GM21360 (cell line): ENCODE measurements around the gene HIPK2.

Source experiments
- ATAC-seq: cut with Tn5 transposase; IDR thresholded peaks from one replicate; pipeline ENCODE4 v1.9.1; 2021; ENCODE audit warnings: mild to moderate bottlenecking, moderate library complexity; ENCODE audit not compliant: unreplicated experiment

Gene HIPK2

DNA sequence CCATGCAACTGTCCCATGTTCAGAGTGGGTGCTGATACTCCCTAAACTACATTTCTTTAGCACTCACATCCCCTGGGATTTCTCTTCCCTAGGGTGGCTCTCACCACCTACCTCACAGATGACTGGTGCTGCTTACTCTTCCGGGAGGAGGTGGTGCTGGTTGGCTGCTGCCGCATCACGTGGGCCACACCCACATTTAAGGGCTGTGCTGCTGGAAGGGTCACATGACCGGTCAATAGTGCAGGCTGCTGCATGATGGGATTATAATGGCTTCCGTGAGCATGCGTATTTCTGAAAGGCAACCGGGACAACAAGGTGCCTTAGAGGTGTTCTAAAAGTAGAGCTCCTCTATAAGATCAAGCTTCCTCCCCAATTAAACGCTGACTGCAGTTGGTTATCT is 177.5 kb downstream of the HIPK2 start:
- ATAC-seq: no peak

DNA sequence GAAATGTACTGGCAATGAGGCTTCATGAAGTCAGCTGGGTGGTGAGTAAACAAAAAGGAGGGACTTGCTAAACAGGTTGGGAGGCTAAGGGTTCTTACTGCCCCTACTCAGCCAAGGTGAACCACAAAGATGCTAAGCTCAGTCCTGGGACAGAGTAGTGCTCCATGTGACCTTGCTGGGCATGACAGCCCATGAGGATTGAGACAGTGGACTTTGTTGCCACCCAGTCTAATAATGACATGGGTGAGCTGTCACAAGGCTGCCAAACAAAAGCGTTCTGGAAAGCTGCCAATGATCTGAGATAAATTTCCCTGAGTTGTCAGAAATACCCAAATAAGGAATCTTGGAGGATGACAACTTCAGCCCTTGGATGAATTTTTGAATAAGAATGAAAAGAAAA is 179.2 kb downstream of the HIPK2 start:
- ATAC-seq: no peak

DNA sequence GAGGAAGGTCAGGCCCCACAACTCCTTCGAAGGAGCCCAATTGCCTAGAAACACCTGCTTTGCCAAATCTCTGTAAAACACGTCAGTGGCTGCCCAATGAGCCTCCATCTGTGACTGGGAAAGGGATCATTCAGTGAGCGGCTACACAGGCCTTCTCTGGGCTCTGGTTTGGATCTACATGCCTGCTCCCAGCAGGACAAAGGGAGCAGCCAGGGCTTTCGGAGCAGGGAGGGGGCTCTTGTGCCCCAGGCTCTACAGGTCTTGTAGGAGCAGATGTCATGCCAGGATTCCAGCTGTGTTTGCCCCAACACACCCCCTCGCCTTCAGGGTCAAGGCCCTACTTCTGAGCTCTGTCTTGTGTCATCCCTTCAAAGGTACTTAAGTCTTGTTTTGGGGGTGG is 180.8 kb downstream of the HIPK2 start:
- ATAC-seq: no peak

DNA sequence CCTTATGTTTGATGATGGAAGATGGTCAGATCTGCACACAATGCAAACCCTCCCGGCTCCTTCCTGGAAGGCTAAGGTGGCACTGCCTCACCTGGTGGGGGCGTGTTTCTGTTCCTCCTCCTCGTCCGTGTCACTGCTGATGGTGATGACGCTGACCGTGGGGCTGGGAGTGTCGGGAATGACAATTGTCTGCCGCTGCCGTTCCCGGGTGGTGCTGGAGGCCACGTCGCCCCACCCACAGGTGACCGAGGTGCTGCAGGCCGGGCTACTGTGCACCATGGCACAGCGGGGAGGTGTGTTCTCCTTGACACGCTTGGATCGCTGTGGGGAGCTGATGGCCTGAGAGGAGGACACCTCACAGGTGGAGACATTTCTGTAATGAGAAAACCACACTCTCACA is 181.2 kb downstream of the HIPK2 start:
- ATAC-seq: no peak

DNA sequence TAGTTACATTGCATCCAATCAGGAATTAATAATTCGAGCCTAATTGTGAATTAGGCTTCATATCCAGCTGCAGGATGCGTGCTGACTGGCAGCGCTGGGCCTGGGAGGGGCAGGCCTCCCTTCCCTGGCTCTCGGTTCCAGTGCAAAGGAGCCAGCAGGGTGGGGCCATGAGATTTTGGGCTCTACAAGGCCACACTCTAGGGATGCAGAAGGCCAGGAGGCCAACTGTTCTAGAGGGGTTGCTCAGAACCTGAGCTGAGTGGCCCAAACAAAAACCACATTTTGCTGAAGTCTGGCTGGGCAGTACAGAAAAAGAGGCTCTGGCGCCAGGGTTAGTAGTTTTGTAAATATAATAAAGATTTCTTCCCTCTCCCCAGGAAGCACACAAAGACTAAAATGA is 182.0 kb downstream of the HIPK2 start:
- ATAC-seq: no peak

DNA sequence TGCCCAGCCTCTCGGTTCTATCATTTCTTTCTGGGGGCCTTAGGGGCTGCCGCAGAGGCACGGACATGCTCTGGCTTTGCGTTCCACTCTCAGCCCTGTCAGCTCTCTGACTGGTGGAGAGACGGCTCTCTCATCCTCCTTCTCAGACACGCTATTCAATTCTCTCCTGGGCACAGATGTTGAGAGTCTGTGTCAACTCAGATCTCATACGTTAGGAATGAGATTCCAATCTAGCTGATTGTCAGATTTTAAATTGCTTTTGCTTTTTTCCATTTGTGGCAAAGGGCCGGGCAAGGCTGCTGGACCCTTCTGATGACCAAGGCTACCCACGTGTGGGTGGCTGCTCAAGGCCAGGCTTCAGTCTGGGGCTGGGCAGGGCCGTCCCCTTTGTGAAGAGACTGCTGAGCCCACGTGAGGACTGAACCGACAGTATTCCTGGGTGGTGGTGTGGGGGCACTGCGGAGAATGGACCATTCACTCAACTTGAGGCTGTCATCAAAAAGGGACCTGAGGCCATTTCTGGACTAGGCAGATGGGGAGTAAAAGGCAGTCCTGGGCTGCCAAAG is 182.8 kb downstream of the HIPK2 start:
- ATAC-seq: no peak

DNA sequence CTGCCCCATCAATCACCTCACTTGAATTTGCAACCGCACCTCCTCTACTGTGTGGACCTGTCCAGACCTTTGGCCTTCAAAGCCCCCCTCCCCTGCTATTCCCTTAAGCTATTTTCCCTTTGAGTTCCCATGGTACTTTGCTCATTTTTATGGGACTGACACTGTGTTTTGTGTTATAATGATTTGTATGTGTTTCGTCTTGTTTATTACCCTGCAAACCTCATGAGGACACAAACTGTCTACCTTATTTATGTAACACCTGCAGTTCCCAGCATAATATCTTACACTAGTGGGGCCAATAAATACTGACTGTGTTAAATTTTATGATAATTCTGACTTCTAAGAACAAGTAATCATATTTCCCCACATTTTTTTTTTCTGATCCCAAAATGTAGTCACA is 183.7 kb downstream of the HIPK2 start:
- no peak for ATAC-seq

DNA sequence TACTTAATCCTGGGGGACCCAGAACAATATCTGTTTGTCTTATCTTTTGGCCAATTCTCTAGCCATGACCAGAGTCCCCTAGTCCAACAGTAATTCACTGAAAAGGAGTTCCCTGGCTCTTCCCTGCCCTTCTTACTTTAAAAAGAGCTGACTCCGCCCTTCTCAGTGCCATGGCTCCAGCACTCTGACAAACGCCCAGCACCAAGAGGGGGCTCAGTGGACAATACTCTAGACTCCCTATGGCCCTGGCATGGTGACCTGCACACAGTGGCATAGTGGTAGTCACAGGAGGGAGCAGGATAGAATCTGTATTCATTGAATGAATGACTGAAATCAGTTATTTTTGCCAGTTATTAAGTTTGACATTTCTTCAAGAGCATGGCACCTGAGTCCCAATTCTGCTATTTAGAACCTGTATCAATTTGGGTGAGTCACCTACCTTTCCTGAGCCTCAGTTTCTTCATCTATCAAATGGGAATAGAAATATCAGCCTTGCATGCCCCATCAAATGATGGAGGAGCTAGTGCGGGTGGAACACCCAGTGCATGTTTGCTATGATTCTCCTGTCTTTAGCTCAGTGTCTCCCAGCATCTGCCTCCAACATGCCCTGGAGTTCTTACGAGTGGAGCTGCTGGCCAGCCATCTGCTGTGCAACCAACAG is 184.9 kb downstream of the HIPK2 start:
- no peak for ATAC-seq

DNA sequence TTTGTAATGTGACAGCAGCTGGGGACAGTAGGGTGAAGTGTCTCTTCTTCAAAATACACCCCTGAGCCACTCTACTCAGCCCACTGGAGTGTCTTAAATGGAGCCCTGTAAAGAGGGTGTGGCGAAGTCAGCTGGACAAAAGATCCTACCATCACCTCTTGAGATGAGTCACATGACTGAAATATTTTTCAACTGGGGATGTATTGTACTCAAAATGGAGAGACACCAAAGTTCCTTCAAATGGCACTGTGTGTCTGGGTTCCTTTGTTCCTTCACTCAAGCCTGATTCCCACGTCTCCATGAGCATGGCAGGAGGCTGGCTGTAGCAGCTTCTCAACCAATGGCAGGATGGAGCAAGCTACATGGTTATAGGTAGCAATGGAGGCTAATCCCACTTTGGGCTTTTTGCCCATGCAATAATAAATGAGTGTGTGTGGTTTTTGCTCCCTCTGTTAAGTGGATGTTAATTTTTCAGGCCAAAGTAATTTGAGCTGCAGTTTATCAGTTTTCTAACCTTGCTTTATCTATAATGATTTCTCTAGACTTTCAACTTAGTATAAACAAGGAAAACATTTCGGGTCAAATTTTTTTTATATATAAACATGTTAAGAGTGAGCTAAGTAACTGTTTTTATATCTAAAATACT is 186.1 kb downstream of the HIPK2 start:
- no peak for ATAC-seq

DNA sequence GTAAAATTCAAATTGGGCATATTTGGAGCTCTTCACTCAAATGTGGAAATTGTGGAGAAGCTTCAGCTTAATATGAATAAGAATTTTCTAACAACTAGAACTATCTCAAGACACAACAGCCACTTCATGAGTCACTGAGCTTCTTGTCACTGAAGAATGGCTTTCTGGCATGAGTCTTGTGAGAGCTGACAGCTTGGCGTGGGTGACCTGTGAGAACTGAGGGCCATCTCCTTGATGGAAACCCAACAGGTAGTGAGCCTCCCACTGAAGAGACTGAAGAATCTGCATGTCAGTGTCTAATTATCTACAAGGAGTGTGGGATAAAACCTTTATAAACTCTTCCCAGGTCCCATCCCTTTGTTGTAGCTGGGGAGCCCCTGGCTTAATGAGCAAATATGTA is 188.3 kb downstream of the HIPK2 start:
- no peak for ATAC-seq

DNA sequence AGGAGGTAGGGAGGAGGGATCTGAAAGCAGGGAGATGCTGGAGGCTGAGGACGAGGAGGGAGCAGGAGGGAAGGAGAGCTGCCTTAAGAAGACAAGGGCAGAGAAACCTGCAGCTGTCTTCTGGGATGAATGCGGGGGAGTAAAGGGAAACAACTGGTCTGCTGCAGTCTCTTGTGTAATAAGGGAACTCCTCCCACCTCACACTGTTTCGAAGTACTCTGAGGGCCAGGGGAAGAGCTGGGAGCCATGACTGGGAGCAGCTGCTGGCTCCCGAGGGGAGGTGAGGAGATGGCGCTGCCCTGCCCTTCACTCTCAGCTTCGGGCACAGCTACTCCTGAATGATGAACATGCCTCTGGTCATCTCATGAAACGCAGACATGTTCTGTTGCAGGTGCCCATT is 189.2 kb downstream of the HIPK2 start:
- no peak for ATAC-seq

DNA sequence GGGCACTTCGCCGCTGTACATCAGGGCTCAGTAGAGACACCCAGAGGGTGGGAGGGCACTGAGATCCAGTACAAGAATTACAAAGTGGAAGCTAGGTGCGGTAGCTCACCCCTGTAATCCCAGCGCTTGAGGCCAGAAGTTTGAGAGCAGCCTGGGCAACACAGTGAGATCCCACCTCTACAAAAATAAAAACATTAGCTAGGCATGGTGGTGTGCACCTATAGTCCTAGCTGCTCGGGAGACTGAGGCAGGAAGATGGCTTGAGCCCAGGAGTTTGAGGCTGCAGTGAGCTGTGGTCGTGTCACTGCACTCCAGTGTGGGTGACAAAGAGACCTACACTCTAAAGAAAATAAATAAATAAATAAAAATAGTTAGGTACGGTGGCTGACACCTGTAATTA is 190.3 kb downstream of the HIPK2 start:
- no peak for ATAC-seq

DNA sequence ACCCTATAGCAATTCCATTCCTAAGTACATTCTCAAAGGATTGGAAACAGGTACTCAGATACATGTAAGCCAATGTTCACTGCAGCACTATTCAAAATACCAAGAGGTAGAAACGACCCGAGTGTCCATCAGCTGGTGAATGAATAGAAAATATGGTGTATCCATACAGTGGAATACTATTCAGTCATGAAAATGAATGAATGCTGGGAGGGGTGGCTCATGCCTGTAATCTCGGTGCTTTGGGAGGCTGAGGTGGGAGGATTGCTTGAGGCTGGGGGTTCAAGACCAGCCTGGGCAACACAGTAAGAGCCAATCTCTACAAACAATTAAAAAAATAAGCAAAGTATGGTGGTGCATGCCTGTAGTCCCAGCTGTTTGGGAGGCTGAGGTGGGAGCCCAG is 191.5 kb downstream of the HIPK2 start:
- ATAC-seq: no peak

DNA sequence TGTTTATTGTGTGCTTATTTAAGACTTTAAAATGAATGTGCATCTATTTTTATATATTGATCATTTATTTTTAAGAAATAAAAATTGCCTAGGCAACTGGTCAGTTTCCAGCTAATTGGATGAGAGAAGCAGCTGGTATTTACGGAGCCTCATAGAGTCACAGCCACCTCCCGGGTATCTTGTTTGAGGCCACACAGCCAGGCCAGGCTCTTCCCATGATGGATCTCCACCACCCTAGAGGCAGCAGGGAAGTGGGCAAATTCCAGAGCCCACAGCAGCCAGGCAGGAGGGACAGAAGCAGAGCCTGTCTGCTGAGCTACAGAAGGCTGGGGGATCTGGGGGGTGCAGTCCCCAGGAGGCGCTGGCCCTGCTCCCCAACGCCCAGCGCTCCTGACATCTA is 192.8 kb downstream of the HIPK2 start:
- no peak for ATAC-seq

DNA sequence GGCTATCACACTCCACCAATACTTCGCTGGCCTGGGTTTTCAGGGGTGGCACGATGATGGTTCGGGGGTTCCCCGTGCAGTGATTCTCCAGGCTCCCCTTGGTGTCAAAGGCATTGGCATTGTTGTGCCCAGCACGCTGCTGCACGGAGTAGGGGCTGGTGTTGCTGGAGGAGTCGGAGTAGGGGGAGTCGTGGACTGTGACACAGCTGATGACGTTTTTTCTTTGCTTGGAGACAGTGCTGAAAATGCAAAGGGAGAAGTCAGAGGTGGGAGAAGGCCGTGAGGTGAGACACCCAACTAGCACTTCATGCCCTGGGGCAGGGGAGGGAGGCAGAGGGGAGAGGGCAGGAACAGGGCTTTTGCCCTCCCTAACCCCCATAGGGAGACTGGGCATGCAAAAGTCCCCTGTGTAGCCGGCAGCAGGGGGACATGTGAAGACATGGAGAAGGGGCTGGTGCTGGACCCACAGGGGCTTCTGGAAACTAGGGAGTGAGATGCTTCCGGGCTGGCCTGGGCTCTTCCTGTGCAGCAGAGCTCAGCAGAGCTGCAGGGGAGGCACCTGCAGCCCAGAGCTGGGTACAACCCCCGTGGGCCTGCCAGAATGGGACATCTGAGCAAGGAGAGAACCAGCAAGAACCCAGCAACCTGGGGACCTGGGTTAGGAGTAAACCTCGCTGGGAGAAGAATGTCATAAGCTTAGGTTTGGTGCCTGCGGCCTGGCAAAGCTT is 193.8 kb downstream of the HIPK2 start:
- no peak for ATAC-seq

DNA sequence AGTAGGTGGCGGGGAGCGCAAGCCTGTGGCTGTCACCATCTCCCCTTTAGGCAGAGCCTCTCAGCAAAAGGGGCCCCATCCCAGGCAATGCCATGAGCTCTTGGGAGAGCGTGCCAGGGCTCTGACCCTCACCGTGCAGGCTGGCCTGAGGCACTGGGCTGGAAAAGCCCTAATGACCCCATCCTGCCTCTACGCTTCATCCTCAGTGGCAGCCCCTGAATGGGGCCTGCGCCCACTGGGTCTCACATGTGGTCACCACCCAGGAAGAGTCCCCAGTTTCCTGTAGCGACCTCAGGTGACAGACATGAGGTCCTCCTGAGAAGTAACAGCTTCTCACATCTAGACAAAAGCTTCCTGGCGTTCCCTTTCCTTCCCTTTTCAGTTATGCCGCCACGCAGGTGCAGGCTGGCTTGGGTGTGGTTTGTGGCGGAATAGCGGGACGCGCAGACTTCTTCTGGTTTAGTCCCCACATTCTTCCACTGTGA is 195.1 kb downstream of the HIPK2 start:
- no peak for ATAC-seq

DNA sequence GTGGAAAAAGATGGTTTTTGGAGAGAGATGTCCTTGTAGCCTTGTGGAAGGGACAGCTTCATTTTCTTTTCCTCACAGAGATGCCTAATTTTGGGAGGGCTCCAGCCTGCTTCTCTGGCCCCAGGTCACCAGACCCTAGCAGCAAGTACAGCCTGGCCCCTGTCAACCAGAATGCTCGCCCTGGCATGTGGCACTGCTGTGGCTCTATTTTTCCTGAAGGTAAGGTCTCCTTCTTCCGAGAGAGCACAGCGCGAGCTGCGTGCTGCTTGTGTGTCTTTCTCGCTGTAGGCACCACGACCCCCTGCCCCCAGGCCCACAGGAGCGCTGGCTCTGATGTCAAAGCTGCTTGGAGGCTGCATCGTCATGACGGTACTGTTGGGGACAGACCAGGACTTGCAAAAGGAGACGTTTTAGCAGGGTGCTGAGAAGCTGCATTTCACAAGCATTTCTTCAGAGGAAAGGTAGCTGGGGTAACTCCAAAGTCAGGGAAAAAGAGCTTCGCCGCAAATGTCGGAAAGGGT is 195.6 kb downstream of the HIPK2 start:
- ATAC-seq: no peak

DNA sequence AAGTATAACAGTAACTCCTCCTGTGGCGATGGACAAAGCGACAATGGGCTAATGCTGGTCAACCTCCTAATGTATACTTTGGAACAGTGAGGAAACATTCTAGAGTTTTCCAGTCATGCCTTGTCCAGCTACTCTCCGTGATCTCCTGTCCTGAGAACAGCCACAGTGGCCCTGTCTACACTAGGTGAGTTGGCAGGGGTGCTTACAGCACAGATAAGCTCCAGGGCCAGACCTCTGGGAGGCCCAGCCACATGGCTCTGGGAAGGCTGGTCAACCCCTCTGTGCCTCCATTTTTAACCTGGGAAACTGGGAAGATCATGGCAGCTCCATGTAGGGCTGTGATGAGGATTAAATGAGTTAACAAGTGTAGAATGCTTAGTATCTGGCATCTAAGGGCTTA is 197.4 kb downstream of the HIPK2 start:
- no peak for ATAC-seq

DNA sequence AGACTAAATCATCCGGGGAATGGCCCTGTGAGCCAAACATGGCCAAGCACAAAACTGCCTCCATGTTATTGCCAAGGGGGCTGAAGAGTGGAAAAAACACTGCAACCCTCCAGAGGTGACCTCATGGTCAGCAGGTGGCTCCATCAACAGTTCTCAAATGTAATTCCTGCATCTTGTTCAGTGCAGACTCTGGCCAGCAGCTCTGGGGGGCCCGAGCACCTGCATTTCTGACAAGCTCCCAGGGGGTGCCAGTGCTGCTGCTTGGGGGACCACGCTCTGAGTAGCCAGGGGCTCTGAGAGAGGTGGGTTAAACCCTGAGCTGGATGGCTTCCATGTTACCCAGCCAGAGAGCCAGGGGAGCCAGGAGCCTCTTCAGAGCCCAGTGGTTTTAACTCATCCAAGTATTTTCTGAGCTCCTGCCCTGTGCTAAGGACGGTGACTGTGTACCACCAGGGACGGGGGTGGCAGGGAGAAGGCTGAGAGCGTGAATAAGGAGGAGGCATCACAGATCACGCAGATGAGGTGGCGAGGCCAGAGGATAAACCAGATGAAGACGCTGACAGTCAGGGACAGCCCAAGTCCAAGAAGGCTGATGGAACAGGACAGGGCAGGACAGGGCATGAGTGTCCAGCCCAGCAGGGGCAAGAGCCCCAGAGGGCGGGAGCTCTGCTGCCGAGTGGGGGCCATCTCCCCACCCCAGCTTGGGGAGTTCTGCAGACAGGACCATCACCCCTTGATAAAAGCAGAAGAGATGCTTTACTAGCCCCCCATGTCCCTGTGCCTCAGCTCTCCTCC is 201.4 kb downstream of the HIPK2 start:
- ATAC-seq: no peak

DNA sequence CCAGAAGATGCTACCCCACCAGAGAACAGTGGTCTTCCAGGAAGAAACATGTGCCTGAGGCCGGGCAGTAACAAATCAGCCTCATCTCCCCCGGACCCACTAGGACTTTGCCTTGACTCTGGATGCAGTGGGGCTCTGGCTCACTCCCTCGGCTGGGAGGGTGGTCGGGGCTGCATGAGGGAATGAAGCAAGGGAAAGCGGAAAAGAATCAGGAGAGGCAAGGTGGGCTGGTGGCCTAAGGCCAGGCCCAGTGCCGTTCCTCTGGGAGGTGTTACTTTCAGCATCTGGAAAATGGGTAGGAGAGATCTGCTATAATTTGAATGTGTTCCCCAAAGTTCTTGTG is 202.5 kb downstream of the HIPK2 start:
- ATAC-seq: no peak
